ENCODE results near the gene SRP72. TPM values are rescaled to one million over a fixed set of nuclear protein-coding genes. Genes with fewer than 3 reads are reported as not detected.

SRP72 gene
- total and polyA plus RNA-seq, 2 of the 8 experiments (the other 6 are each of a cell fraction or from before 2014, with no cell fraction given), result 37.7 to 144 TPM

DNA sequence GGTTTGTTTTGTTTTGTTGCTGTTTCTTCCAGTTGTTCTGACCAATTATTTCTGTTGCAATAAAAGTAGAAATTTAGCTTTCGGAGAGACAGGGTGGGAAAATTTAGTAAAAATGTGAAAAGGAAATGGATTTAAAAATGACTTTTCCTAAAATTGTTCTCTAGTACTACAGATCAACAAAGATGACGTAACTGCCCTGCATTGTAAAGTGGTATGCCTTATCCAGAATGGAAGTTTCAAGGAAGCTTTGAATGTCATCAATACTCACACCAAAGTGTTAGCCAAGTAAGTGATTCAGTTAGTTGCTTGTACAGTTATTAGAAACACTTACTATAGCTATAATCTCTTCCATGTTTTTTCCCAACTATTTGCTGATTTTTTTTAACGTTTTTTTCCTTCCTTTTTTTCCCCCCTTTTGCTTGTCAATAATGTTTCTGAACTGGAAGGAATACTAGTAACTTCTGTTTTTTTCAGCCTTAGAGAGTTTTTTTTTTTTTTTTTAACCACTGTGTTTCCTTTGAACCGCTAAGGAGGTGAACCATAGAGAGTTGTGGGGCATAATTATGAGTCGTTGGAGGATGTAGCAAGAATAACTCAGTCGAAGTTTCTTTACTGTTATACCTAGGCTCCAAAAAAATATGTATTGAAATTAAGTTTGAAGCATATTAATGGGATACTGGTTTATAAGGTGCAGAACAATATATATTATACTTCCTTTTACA, 2.2 kb downstream of the SRP72 start:
- Histone ChIP-seq H3K23ac (ENCODE audit: insufficient read length) (no peak overlapping the region), H4K8ac (ENCODE audit: extremely low read depth, insufficient read depth, low read length) (no peak overlapping the region; the same call in 1 of the 2 replicates), H2BK5ac (ENCODE audit: low read depth, low read length) (no peak overlapping the region), H3K23me2 (ENCODE audit: low read depth, low read length) (peaks cover 10% of the 10 kb centered on the region), H3K4ac (replicated peaks; ENCODE audit: insufficient read length, low read depth, low read length) (no peak overlapping the region), H3K9ac (replicated peaks in 1 of 4; ENCODE audit: extremely low read depth in 1 of 4, low read depth in 3 of 4, low read length in 3 of 4) (no peak overlapping the region), H3K79me1 (ENCODE audit: low read depth, low read length) (peaks cover 5% of the 10 kb centered on the region), H3K4me3 (ENCODE audit: extremely low read depth in 1 of 4, insufficient read depth in 2 of 4, low read depth in 3 of 4, low read length in 4 of 4) (peak overlapping the region in 1 of 4 experiments; percentile 92; a peak in 1 of 8 replicates), H3K18ac (ENCODE audit: extremely low read depth, low read length) (no peak overlapping the region), H3K56ac (replicated peaks; ENCODE audit: insufficient read length, low read depth, low read length) (no peak overlapping the region), H3K9me3 (ENCODE audit: insufficient read depth in 2 of 2, low read depth in 1 of 2, low read length in 1 of 2) (no peaks in the 10 kb centered on the region), H2AFZ (ENCODE audit: low read length) (no peak overlapping the region), H3K27ac (ENCODE audit: low read depth, low read length) (no peak overlapping the region), H3K4me1 (replicated peaks in 1 of 4; ENCODE audit: control insufficient read depth in 3 of 4, insufficient read depth in 4 of 4, low read length in 3 of 4) (peaks cover 0 to 5% (median 2%) of the 10 kb centered on the region in 4 experiments; a peak in 1 of 7 replicates), H2BK120ac (replicated peaks; ENCODE audit: low read depth, low read length) (no peak overlapping the region), H3K36me3 (ENCODE audit: control insufficient read depth in 2 of 4, insufficient read depth in 4 of 4, low read length in 3 of 4) (peaks cover 5 to 47% (median 21%) of the 10 kb centered on the region in 4 experiments; a peak in 7 of 8 replicates), H3K14ac (ENCODE audit: insufficient read length) (no peak overlapping the region), H3K4me2 (ENCODE audit: insufficient read depth in 1 of 2, low read depth in 2 of 2, low read length in 2 of 2) (peak overlapping the region; percentile 77 to 100; a peak in 1 of 4 replicates), H3K27me3 (replicated peaks in 1 of 4; ENCODE audit: control insufficient read depth in 3 of 4, extremely low read depth in 1 of 4, insufficient read depth in 3 of 4, low read length in 3 of 4) (no peaks in the 10 kb centered on the region), H2BK15ac (ENCODE audit: low read length) (no peak overlapping the region), H2BK20ac (ENCODE audit: low read length) (no peak overlapping the region), H4K91ac (replicated peaks; ENCODE audit: insufficient read length, low read length) (no peak overlapping the region), H2BK12ac (ENCODE audit: low read depth, low read length) (no peak overlapping the region), H4K5ac (ENCODE audit: insufficient read length, low read depth, low read length) (no peak overlapping the region), H2AK5ac (ENCODE audit: low read depth, low read length) (no peak overlapping the region), H3K79me2 (ENCODE audit: control insufficient read depth in 1 of 2, insufficient read depth in 2 of 2, low read length in 2 of 2) (peaks cover 4 to 56% of the 10 kb centered on the region in 2 experiments; a peak in 3 of 4 replicates), H4K20me1 (replicated peaks in 1 of 2; ENCODE audit: control insufficient read depth in 1 of 2, insufficient read depth in 2 of 2, low read length in 2 of 2) (peaks cover 3 to 8% of the 10 kb centered on the region in 2 experiments)
- 87 to 100% methylated on average over 1 to 6 of the region's 6 CpGs for whole genome bisulfite sequencing, 2 experiments (ENCODE audit: extremely low coverage in 1 of 2, insufficient coverage in 1 of 2, insufficient read length in 1 of 2, insufficient replicate concordance in 2 of 2, low coverage in 1 of 2, low lambda C conversion rate in 2 of 2, missing lambda C conversion rate in 1 of 2)
- TF ChIP-seq TAF1 (IDR thresholded peaks at IDR 0.05; ENCODE audit: low read depth, low read length) (no peak), FOSL1 (IDR thresholded peaks at IDR 0.05; ENCODE audit: insufficient read depth, low read depth, low read length) (no peak), EGR1 (IDR thresholded peaks at IDR 0.05; ENCODE audit: borderline replicate concordance, low read depth, low read length) (no peak), CTCF (IDR thresholded peaks at IDR 0.05; ENCODE audit: control extremely low read depth in 1 of 3, insufficient read depth in 1 of 3, low read depth in 1 of 3, low read length in 3 of 3) (no peak), BRCA1 (IDR thresholded peaks at IDR 0.05; ENCODE audit: low read depth, low read length) (no peak), TEAD4 (IDR thresholded peaks at IDR 0.05; ENCODE audit: low read depth, low read length) (no peak)
- no peak for DNase-seq (ENCODE audit: low read depth in 1 of 2, low spot score in 2 of 2)
- POLR2A ChIA-PET (ENCODE audit: partially characterized antibody), result interaction anchor here (0.9 to 3.4 kb wide), 6 partner anchors 11 to 82 kb away, joined by 3 to 37 read pairs (median 6); partner anchors contain the start of genes AASDH, PAICS and PPAT
- no peak for FAIRE-seq
- CTCF ChIA-PET (ENCODE audit: partially characterized antibody), result interaction anchor here (0.6 to 1.5 kb wide), 2 partner anchors 9 to 18 kb away, joined by 3 to 4 read pairs; no protein-coding TSS in a partner anchor
